Stromal cell of bone marrow (primary cell): Measurements from ENCODE around the gene CTNND2.

Source experiments
- DNase-seq: peaks from one replicate; pipeline ENCODE4 v3.0.0-alpha.2; 2012; ENCODE audit warnings: low read depth

CTNND2 gene

DNA sequence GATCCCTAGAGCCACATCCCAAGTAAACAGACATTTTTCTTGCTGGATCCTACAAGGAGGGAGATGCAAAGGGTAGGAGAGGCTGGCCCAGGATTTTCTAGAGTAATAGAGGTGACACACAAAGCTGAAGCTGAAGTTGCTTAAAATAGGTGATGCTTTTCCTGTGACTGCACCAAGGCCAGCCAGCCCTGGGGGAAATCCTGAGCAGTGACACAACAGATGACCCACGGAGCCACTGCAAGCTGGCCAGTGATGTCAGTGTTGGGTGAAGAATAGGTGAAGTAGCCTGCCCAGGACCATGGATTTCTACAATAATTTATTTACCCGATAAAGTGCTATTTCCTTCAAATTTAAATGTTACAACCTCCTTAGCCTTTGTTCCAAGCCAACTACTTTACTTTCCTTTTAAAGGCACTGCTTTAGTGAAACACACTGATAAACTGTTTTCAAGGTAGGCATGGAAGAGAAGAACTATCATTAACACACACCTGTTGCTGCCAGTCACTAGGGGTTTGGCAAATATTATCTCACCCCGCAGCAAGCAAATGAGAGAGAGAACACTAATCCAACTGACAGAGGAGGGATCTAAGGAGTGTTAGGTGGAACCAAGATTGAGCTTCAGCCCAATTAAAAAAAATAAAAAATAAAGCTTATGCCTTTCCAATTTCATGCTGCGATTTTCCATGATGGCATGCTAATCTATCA lies 123.5 kb downstream of the CTNND2 start:
- no peak for DNase-seq

- no peak for DNase-seq
These were observed 127.2 kb downstream of the CTNND2 start for GRCh38 chr5:11777096-11777495.

DNA sequence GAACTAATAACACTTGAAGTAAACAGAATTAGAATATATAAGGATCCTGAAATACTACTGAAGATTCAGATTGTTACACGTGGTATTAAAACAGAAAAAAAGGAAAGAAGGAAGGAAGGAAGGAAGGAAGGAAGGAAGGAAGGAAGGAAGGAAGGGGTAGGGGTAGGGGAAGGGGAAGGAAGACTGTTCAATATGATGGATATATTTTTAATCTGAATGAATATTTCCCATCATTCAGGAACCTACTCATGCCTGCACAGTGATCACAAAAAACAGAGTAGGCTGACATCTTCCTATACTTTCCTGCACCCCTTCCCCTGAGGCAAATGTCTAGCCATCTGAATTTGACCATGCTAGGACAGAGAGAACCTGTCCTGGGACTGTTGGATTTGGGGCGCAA lies 133.9 kb downstream of the CTNND2 start:
- no peak for DNase-seq

GRCh38 chr5:11760934-11761603 lies 143.2 kb downstream of the CTNND2 start:
- no peak for DNase-seq

GRCh38 chr5:11758321-11758720 lies 145.9 kb downstream of the CTNND2 start:
- no peak for DNase-seq

- no peak for DNase-seq
These were observed 146.6 kb downstream of the CTNND2 start for GRCh38 chr5:11757661-11758060.

GRCh38 chr5:11737010-11737409 lies 167.2 kb downstream of the CTNND2 start:
- no peak for DNase-seq

- no peak for DNase-seq
These were observed 169.9 kb downstream of the CTNND2 start for GRCh38 chr5:11734369-11734768.

GRCh38 chr5:11733840-11734192 lies 170.4 kb downstream of the CTNND2 start:
- DNase-seq: no peak

GRCh38 chr5:11733185-11733839 lies 170.9 kb downstream of the CTNND2 start:
- DNase-seq: no peak

GRCh38 chr5:11724940-11725339 lies 179.3 kb downstream of the CTNND2 start:
- no peak for DNase-seq

GRCh38 chr5:11719888-11720481 lies 184.3 kb downstream of the CTNND2 start:
- DNase-seq: no peak

- DNase-seq: no peak
These were observed 188.6 kb downstream of the CTNND2 start for GRCh38 chr5:11715461-11716196.

DNA sequence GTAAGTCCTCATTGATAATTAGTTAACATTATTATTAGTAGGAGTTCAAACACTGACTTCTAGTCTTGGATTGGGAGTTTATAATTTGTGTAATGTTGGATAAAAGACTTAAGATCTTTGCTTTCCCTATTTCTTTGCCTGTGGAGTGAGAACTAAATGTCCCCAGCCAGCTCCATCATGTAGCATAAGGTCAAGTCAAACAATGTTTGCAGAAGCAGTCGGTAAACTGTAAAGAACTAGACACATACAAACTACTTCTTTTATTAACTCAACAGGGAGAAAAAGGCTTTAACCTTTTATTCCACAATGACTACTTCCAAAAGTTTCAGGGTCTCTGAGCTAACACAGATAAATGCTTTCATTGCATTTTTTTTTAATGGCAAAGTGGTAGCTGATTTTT lies 192.3 kb downstream of the CTNND2 start:
- DNase-seq: no peak

- DNase-seq: no peak
These were observed 195.2 kb downstream of the CTNND2 start for GRCh38 chr5:11709021-11709420.

- DNase-seq: no peak
These were observed 199.3 kb downstream of the CTNND2 start for GRCh38 chr5:11704916-11705315.

- no peak for DNase-seq
These were observed 203.9 kb downstream of the CTNND2 start for GRCh38 chr5:11700391-11700790.

DNA sequence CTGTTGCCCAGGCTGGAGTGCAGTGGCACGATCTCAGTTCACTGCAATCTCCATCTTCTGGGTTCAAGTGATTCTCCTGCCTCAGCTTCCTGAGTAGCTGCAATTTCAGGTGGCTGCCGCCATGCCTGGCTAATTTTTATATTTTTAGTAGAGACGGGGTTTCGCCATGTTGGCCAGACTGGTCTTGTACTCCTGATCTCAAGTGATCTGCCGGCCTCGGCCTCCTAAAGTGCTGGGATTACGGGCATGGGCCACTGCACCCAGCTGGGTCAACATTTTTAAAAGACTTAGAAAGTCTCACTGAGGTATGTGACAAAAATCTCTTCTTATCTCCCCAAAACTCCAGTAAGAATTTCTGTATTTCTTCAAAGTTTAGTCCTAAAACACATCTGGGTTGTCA lies 211.6 kb downstream of the CTNND2 start:
- no peak for DNase-seq

DNA sequence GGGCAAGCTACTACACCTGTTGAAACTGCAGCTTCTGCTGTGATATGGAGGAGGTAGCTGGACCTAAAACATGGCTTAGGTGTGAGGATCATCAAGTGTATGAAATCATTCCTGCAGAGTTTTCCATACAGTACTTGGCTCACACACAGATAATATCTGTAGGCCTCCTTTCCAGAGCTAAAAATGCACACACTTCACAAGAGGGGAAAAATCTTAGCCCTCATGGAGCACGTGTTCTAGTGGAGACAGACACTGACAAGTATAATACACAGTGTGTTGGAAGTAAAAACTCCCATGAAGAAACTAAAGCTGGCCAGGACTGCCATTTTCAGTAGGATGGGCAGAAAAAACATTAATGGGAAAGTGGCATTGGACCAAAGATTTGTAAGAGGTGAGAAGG lies 216.7 kb downstream of the CTNND2 start:
- DNase-seq: no peak

GRCh38 chr5:11684607-11685006 lies 219.6 kb downstream of the CTNND2 start:
- DNase-seq: no peak

DNA sequence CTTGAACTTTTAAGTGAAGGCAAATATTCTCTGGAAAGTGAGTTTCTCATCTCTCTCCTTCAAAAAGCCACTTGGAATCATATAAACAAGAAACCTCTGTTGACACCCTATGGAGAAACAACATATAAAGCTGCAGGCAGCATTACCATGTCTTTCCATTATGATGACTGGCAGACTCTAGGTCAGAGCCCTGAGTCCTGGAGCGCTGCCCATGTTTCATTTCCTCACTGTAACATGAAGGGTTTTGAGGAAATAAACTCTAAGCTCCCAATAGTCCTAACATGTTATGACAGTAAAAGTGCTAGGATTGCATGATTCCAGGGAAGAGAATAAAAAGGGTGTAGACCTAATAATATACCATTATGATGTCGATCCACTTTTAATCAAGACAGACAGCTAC lies 220.6 kb downstream of the CTNND2 start:
- DNase-seq: no peak

GRCh38 chr5:11681796-11682195 lies 222.4 kb downstream of the CTNND2 start:
- no peak for DNase-seq
